Measurements from ENCODE around the gene LAMB3. TPM values are rescaled to one million over a fixed set of nuclear protein-coding genes. Genes with fewer than 3 reads are reported as not detected.

The LAMB3 gene
- total RNA-seq, 1 experiment from 2014 or later = 473 TPM

GRCh38 chr1:209686322-209686721 lies 34.1 kb upstream of the LAMB3 start:
- Histone ChIP-seq H3K9me3 (ENCODE audit: low read length) (no peaks in the 10 kb centered on the region), H3K9me2 (replicated peaks; ENCODE audit: low read length) (no peaks in the 10 kb centered on the region), H3K36me3 (ENCODE audit: low read depth, low read length) (no peaks in the 10 kb centered on the region), H3K4me3 (ENCODE audit: low read length) (no peak overlapping the region), H3K27me3 (ENCODE audit: low read length) (no peaks in the 10 kb centered on the region), H3K9ac (ENCODE audit: low read length) (no peak overlapping the region), H3K4me2 (ENCODE audit: low read length) (no peak overlapping the region), H4K20me1 (ENCODE audit: low read length) (no peaks in the 10 kb centered on the region), H2AFZ (ENCODE audit: low read length) (no peak overlapping the region), H3K4me1 (ENCODE audit: insufficient read depth, low read length) (peaks cover 25% of the 10 kb centered on the region), H3K79me2 (ENCODE audit: low read length) (no peaks in the 10 kb centered on the region), H3K27ac (ENCODE audit: low read length) (no peak overlapping the region), H3F3A (ENCODE audit: low read length, unreplicated experiment) (no peaks in the 10 kb centered on the region)
- TF ChIP-seq EZH2 (IDR thresholded peaks at IDR 0.05; ENCODE audit: low read length, unreplicated experiment) (no peak), EZH2phosphoT487 (IDR thresholded peaks at IDR 0.05; ENCODE audit: borderline replicate concordance, low read length) (no peak)
- TF ChIP-seq, protein P1, sequence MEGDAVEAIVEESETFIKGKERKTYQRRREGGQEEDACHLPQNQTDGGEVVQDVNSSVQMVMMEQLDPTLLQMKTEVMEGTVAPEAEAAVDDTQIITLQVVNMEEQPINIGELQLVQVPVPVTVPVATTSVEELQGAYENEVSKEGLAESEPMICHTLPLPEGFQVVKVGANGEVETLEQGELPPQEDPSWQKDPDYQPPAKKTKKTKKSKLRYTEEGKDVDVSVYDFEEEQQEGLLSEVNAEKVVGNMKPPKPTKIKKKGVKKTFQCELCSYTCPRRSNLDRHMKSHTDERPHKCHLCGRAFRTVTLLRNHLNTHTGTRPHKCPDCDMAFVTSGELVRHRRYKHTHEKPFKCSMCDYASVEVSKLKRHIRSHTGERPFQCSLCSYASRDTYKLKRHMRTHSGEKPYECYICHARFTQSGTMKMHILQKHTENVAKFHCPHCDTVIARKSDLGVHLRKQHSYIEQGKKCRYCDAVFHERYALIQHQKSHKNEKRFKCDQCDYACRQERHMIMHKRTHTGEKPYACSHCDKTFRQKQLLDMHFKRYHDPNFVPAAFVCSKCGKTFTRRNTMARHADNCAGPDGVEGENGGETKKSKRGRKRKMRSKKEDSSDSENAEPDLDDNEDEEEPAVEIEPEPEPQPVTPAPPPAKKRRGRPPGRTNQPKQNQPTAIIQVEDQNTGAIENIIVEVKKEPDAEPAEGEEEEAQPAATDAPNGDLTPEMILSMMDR (conservative IDR thresholded peaks at IDR 0.05; ENCODE audit: low read depth, low read length) = no peak
- POLR2A ChIA-PET (ENCODE audit: unreplicated experiment) = no interaction called here
- DNase-seq (no peak), ATAC-seq (no peak)
- CTCF ChIA-PET = no interaction called here
- no TSS peak for BruUV-seq (replicated peaks)
- intact Hi-C loops (cut with micrococcal nuclease) = no loop called here

GRCh38 chr1:209685821-209686220 lies 33.6 kb upstream of the LAMB3 start:
- POLR2A ChIA-PET (ENCODE audit: unreplicated experiment) = no interaction called here
- Histone ChIP-seq H3K27me3 (ENCODE audit: low read length) (no peaks in the 10 kb centered on the region), H3K36me3 (ENCODE audit: low read depth, low read length) (no peaks in the 10 kb centered on the region), H3K9me3 (ENCODE audit: low read length) (no peaks in the 10 kb centered on the region), H3K79me2 (ENCODE audit: low read length) (no peaks in the 10 kb centered on the region), H2AFZ (ENCODE audit: low read length) (no peak overlapping the region), H3F3A (ENCODE audit: low read length, unreplicated experiment) (no peaks in the 10 kb centered on the region), H3K27ac (ENCODE audit: low read length) (no peak overlapping the region), H3K4me3 (ENCODE audit: low read length) (no peak overlapping the region), H4K20me1 (ENCODE audit: low read length) (no peaks in the 10 kb centered on the region), H3K9me2 (replicated peaks; ENCODE audit: low read length) (no peaks in the 10 kb centered on the region), H3K4me2 (ENCODE audit: low read length) (no peak overlapping the region), H3K4me1 (ENCODE audit: insufficient read depth, low read length) (peaks cover 21% of the 10 kb centered on the region), H3K9ac (ENCODE audit: low read length) (no peak overlapping the region)
- ATAC-seq (no peak), DNase-seq (no peak)
- TF ChIP-seq, protein P1 (conservative IDR thresholded peaks at IDR 0.05; ENCODE audit: low read depth, low read length) = no peak
- no peak for TF ChIP-seq EZH2 (IDR thresholded peaks at IDR 0.05; ENCODE audit: low read length, unreplicated experiment)
- no peak for TF ChIP-seq EZH2phosphoT487 (IDR thresholded peaks at IDR 0.05; ENCODE audit: borderline replicate concordance, low read length)
- intact Hi-C loops (cut with micrococcal nuclease) = no loop called here
- CTCF ChIA-PET = no interaction called here
- BruUV-seq (replicated peaks) = no TSS peak

DNA sequence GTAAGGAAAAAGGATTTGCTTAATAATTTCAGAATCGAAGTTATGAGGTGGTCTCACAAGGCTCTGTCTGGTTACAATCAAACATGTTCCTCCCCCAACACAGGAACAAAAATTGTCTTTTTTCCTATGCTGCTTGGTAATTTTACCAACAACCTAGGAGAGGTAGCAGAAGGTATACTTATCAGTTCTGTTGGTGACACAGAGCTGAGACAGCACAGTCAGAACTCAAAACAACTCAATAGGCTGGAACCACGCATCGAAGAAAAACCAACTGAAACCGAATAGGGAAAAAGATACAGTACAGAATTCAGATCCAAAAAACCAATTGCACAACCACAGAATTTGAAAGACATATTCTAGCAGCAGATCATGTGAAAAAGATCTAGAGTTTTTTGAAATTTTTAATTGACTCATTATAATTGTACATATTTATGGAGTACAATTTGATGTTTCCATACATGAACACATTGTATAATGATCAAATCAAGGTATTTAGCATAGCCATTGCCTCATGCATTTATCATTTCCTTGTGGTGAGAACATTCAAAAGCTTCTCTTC lies 26.8 kb upstream of the LAMB3 start:
- no peaks in the 10 kb centered on the region for H3K36me3 ChIP-seq (ENCODE audit: low read depth, low read length)
- TF ChIP-seq, protein P1 (conservative IDR thresholded peaks at IDR 0.05; ENCODE audit: low read depth, low read length) = no peak
- no peak for TF ChIP-seq EZH2phosphoT487 (IDR thresholded peaks at IDR 0.05; ENCODE audit: borderline replicate concordance, low read length)
- TF ChIP-seq EZH2 (IDR thresholded peaks at IDR 0.05; ENCODE audit: low read length, unreplicated experiment) = no peak
- no TSS peak for BruUV-seq (replicated peaks)
- H3K4me3 ChIP-seq (ENCODE audit: low read length) = no peak overlapping the region
- peaks cover 6% of the 10 kb centered on the region; the same call in 1 of the 2 replicates for H4K20me1 ChIP-seq (ENCODE audit: low read length)
- peaks cover 31% of the 10 kb centered on the region for H3K79me2 ChIP-seq (ENCODE audit: low read length)
- ATAC-seq (no peak), DNase-seq (no peak)
- H3K27ac ChIP-seq (ENCODE audit: low read length) = no peak overlapping the region
- ChIA-PET CTCF (no interaction called here), POLR2A (ENCODE audit: unreplicated experiment) (no interaction called here)
- H3K4me1 ChIP-seq (ENCODE audit: insufficient read depth, low read length) = peaks cover 25% of the 10 kb centered on the region
- H2AFZ ChIP-seq (ENCODE audit: low read length) = no peak overlapping the region
- no peak overlapping the region for H3K4me2 ChIP-seq (ENCODE audit: low read length)
- intact Hi-C loops (cut with micrococcal nuclease) = no loop called here
- no peaks in the 10 kb centered on the region for H3K27me3 ChIP-seq (ENCODE audit: low read length)
- H3K9me3 ChIP-seq (ENCODE audit: low read length) = no peaks in the 10 kb centered on the region
- no peak overlapping the region for H3K9ac ChIP-seq (ENCODE audit: low read length)
- H3F3A ChIP-seq (ENCODE audit: low read length, unreplicated experiment) = no peaks in the 10 kb centered on the region
- H3K9me2 ChIP-seq (replicated peaks; ENCODE audit: low read length) = no peaks in the 10 kb centered on the region

Data from PC-3 (cell line).